K562 (cell line): ENCODE data around the gene USP27X. TPM values are rescaled to one million over a fixed set of nuclear protein-coding genes. Genes with fewer than 3 reads are reported as not detected.

Experiments used
- CBFA2T2 ChIP-seq: fragments of 450-650 bp; conservative IDR thresholded peaks from 2 replicates; pipeline ENCODE4 v1.6.1; 2017; ENCODE audit warnings: mild to moderate bottlenecking
- CBFA2T3 ChIP-seq: fragments of 450-650 bp; IDR thresholded peaks from 2 replicates; pipeline ENCODE4 v1.6.1; 2017
- CCNT2 ChIP-seq: IDR thresholded peaks from 2 replicates; pipeline ENCODE4 v1.6.1; 2011; ENCODE audit warnings: borderline replicate concordance, low read depth, mild to moderate bottlenecking, moderate library complexity, mixed read lengths, low read length; ENCODE audit not compliant: insufficient read length; ENCODE audit errors: extremely low read depth
- DPF2 ChIP-seq: fragments of 450-650 bp; IDR thresholded peaks from 2 replicates; pipeline ENCODE4 v1.6.1; 2016
- EP300 ChIP-seq: IDR thresholded peaks from 2 replicates; pipeline ENCODE4 v1.6.1; 2012; ENCODE audit warnings: low read length, improper control_type of control experiment
- JUND ChIP-seq, 2 experiments: IDR thresholded peaks; 2 replicates in 1 of 2; 3 replicates in 1 of 2; pipeline ENCODE4 v1.6.1; 2011; ENCODE audit warnings: borderline replicate concordance in 2 of 2, low read depth in 2 of 2, low read length in 2 of 2, improper control_type of control experiment in 1 of 2, missing biosample characterization in 1 of 2, missing genetic modification characterization in 1 of 2, missing genetic modification reagents in 1 of 2
- MXI1 ChIP-seq: IDR thresholded peaks from 2 replicates; pipeline ENCODE4 v1.6.1; 2011; ENCODE audit warnings: low read depth, mild to moderate bottlenecking, improper control_type of control experiment, low read length
- NFIC ChIP-seq: fragments of 450-650 bp; IDR thresholded peaks from 2 replicates; pipeline ENCODE4 v1.6.1; 2017; ENCODE audit warnings: mild to moderate bottlenecking, inconsistent platforms
- PML ChIP-seq: IDR thresholded peaks from 2 replicates; pipeline ENCODE4 v1.6.1; 2012; ENCODE audit warnings: low read length, inconsistent platforms
- PRPF4 ChIP-seq: fragments of 200-400 bp; formaldehyde crosslinking; IDR thresholded peaks from one replicate; pipeline ENCODE4 v1.6.1; 2017; ENCODE audit warnings: low read length, low read depth, mild to moderate bottlenecking; ENCODE audit not compliant: insufficient read depth, poor library complexity, severe bottlenecking
- RCOR1 ChIP-seq, 2 experiments: IDR thresholded peaks; 2 replicates each; pipeline ENCODE4 v1.6.1; 2012; ENCODE audit warnings: low read depth in 2 of 2, low read length in 2 of 2, borderline replicate concordance in 1 of 2, improper control_type of control experiment in 1 of 2
- SIRT6 ChIP-seq: IDR thresholded peaks from one replicate; pipeline ENCODE4 v1.6.1; 2012; ENCODE audit warnings: low read depth, mild to moderate bottlenecking, control low read depth, inconsistent platforms, low read length, moderate library complexity
- SNRNP70 ChIP-seq: fragments of 200-400 bp; formaldehyde crosslinking; optimal IDR thresholded peaks from 2 replicates; pipeline ENCODE3; 2017; ENCODE audit warnings: low read depth, low read length
- TAL1 ChIP-seq: fragments of 450-650 bp; IDR thresholded peaks from 2 replicates; pipeline ENCODE4 v1.6.1; 2016; ENCODE audit warnings: mild to moderate bottlenecking
- TBL1XR1 ChIP-seq, 2 experiments: IDR thresholded peaks; 2 replicates each; pipeline ENCODE4 v1.6.1; 2012; ENCODE audit warnings: improper control_type of control experiment in 2 of 2, low read length in 2 of 2, mild to moderate bottlenecking in 1 of 2
- TEAD4 ChIP-seq, 2 experiments: sonication (generic) in 1 of 2; formaldehyde crosslinking in 1 of 2; IDR thresholded peaks; 2 replicates each; pipeline versions ENCODE4 v1.6.1 to v1.8.0; 2012 to 2022; ENCODE audit warnings: borderline replicate concordance in 1 of 2, inconsistent platforms in 1 of 2, low read length in 1 of 2, mild to moderate bottlenecking in 1 of 2, missing genetic modification reagents in 1 of 2
- THRB ChIP-seq: fragments of 450-650 bp; formaldehyde crosslinking; conservative IDR thresholded peaks from 2 replicates; pipeline ENCODE4 v1.4.0; 2022; ENCODE audit warnings: mild to moderate bottlenecking, missing genetic modification characterization
- ZNF175 ChIP-seq: fragments of 200-800 bp; sonication (Bioruptor generic); IDR thresholded peaks from 2 replicates; pipeline ENCODE4 v1.6.1; 2016; ENCODE audit warnings: low read depth, mild to moderate bottlenecking, missing genetic modification characterization, missing compliant biosample characterization
- polyA plus RNA-seq, 8 experiments: library from polyadenylated mRNA; depleted of rRNA in 4 of 8; stranded (reverse) in 5 of 8; unstranded in 3 of 8; fragments of >200 nt; fragmentation: Nextera tagmentation in 2 of 8; fragmentation: Illumina TruSeq in 1 of 8; extraction: Ambion mirVana in 2 of 8; extraction: Trizol in 1 of 8; gene quantifications; 2 replicates each; pipeline versions ENCODE4 v1.2.1 to v1.2.3, GENCODE V29; 2011 to 2014; ENCODE audit warnings: inconsistent platforms in 1 of 8, missing spikeins in 1 of 8
- total RNA-seq, 7 experiments: library from RNA; depleted of rRNA in 6 of 7; stranded (reverse); fragments of >200 nt in 6 of 7; fragmentation: Illumina TruSeq in 2 of 7; extraction: Trizol in 2 of 7; gene quantifications; 2 replicates each; pipeline versions ENCODE4 v1.2.1 to v1.2.3, GENCODE V29; 2011 to 2021; ENCODE audit warnings: low replicate concordance in 1 of 7

USP27X gene
- total and polyA plus RNA-seq, 9 of the 15 experiments (the other 6 are each of a cell fraction or from before 2014, with no cell fraction given), result 0.15 to 4.7 (median 1.6) TPM

- TF ChIP-seq CCNT2, result peak; percentile 48
- no peak for TF ChIP-seq THRB (CRISPR knock-in tag)
- TF ChIP-seq CBFA2T3, result peak; percentile 90
- TF ChIP-seq JUND (IDR thresholded peaks at IDR 0.05; ENCODE audit: borderline replicate concordance, low read depth, low read length), result 0 out of 2 replicates have a peak, but pooled peaks have one; percentile 6
- no peak for TF ChIP-seq JUND (tag; IDR thresholded peaks at IDR 0.05; ENCODE audit: borderline replicate concordance, low read depth, low read length)
- TF ChIP-seq PML, result peak; percentile 75; the same call in 1 of the 2 replicates
- TF ChIP-seq ZNF175, result 0 out of 2 replicates have a peak, but pooled peaks have one; percentile 33
- TF ChIP-seq RCOR1 (IDR thresholded peaks at IDR 0.05; ENCODE audit: borderline replicate concordance in 1 of 2, low read depth in 2 of 2, low read length in 2 of 2), result peak in 1 of 2 experiments; percentile 63; a peak in 2 of 4 replicates
- TF ChIP-seq EP300, result peak; percentile 84
- peak; percentile 93 for TF ChIP-seq TEAD4 (IDR thresholded peaks at IDR 0.05; ENCODE audit: low read length)
- no peak for TF ChIP-seq TEAD4 (CRISPR knock-in tag; IDR thresholded peaks at IDR 0.05; ENCODE audit: borderline replicate concordance)
- TF ChIP-seq NFIC, result peak; percentile 41; the same call in 1 of the 2 replicates
- TF ChIP-seq SIRT6, result no peak
- TF ChIP-seq DPF2, result peak; percentile 63
- peak; percentile 85 for TF ChIP-seq CBFA2T2
- peak; percentile 88 for TF ChIP-seq TAL1
- TF ChIP-seq TBL1XR1 (IDR thresholded peaks at IDR 0.05; ENCODE audit: low read length in 2 of 2), result peak in 1 of 2 experiments; percentile 48; a peak in 1 of 4 replicates
- TF ChIP-seq MXI1, result peak; percentile 44; the same call in 1 of the 2 replicates
- no peak for TF ChIP-seq PRPF4
- no peak for TF ChIP-seq SNRNP70
Observed at GRCh38 chrX:49921109-49921508, 41.8 kb downstream of the USP27X start (continued).
